Calu3 (cell line): ENCODE data around the gene TBPL2. TPM values are rescaled to one million over a fixed set of nuclear protein-coding genes. Genes with fewer than 3 reads are reported as not detected.

Experiments used
- BruUV-seq: library from RNA; stranded (reverse); fragments of 400-500 nt; replicated peaks from 2 replicates; lab custom pipeline; 2021; lab: Mats Ljungman, UMichigan
- CTCF ChIA-PET: fragments of 300-600 bp; sonication (Branson Sonifier 250); formaldehyde crosslinking; loops from one replicate; lab custom pipeline; 2022; ENCODE audit warnings: antibody characterized with exemption; lab: Charles Lee
- DNase-seq: peaks from one replicate; pipeline ENCODE4 v3.0.0; 2022
- H3K27ac Mint-ChIP-seq: one replicate; pipeline ENCODE4 v1.8.0; 2022; ENCODE audit warnings: mixed read lengths; ENCODE audit not compliant: unreplicated experiment
- H3K27me3 Mint-ChIP-seq: one replicate; pipeline ENCODE4 v1.8.0; 2022; ENCODE audit warnings: mixed read lengths; ENCODE audit not compliant: unreplicated experiment
- H3K36me3 Mint-ChIP-seq: one replicate; pipeline ENCODE4 v1.8.0; 2022; ENCODE audit warnings: mild to moderate bottlenecking, moderate library complexity, mixed read lengths; ENCODE audit not compliant: insufficient read depth, unreplicated experiment
- H3K4me1 Mint-ChIP-seq: one replicate; pipeline ENCODE4 v1.8.0; 2022; ENCODE audit warnings: mild to moderate bottlenecking, low read depth, mixed read lengths; ENCODE audit not compliant: unreplicated experiment
- H3K4me3 Mint-ChIP-seq: one replicate; pipeline ENCODE4 v1.8.0; 2022; ENCODE audit warnings: mild to moderate bottlenecking, low read depth, moderate library complexity, mixed read lengths; ENCODE audit not compliant: unreplicated experiment
- H3K9me3 Mint-ChIP-seq: one replicate; pipeline ENCODE4 v1.8.0; 2022; ENCODE audit warnings: low read depth, mixed read lengths; ENCODE audit not compliant: unreplicated experiment
- intact Hi-C: fragments of 100-400 bp; cut with micrococcal nuclease; formaldehyde crosslinking; loops from one replicate; pipeline ENCODE4 v1.10.0; 2022; ENCODE audit not compliant: unreplicated experiment
- total RNA-seq: library from RNA; stranded (reverse); gene quantifications from 2 replicates; pipeline ENCODE4 v1.2.3, GENCODE V29; 2022
- TF ChIP-seq, protein P1 (sequence below): fragments of 200-600 bp; IDR thresholded peaks from one replicate; pipeline ENCODE4 v1.8.0; 2022; ENCODE audit warnings: antibody characterized with exemption; ENCODE audit not compliant: unreplicated experiment

TBPL2 gene
- total RNA-seq, 1 experiment from 2014 or later: not detected

DNA sequence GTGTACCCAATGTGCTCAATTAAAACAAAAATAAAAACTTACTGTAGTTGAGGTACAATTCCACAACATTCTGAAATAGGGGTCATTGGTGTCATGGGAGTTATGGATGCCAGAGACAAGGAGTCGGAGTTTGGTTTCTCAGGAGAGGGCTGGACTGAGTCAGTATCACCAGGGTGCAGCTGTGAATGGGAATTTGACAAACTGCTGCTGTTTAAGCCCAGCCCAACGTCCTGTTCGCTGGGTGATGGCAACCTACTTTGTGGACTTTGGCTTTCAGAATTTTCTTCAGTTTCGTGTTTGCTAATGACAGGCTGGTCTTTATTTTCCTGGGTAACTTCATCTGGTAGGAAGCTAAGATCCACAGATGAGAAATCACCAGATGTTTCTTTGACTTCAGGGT lies 3.9 kb downstream of the TBPL2 start:
- Mint-ChIP-seq H3K27ac (no peak overlapping the region), H3K4me3 (no peak overlapping the region), H3K27me3 (no peaks in the 10 kb centered on the region), H3K36me3 (no peaks in the 10 kb centered on the region), H3K4me1 (peaks cover 7% of the 10 kb centered on the region), H3K9me3 (no peaks in the 10 kb centered on the region)
- TF ChIP-seq, protein P1, sequence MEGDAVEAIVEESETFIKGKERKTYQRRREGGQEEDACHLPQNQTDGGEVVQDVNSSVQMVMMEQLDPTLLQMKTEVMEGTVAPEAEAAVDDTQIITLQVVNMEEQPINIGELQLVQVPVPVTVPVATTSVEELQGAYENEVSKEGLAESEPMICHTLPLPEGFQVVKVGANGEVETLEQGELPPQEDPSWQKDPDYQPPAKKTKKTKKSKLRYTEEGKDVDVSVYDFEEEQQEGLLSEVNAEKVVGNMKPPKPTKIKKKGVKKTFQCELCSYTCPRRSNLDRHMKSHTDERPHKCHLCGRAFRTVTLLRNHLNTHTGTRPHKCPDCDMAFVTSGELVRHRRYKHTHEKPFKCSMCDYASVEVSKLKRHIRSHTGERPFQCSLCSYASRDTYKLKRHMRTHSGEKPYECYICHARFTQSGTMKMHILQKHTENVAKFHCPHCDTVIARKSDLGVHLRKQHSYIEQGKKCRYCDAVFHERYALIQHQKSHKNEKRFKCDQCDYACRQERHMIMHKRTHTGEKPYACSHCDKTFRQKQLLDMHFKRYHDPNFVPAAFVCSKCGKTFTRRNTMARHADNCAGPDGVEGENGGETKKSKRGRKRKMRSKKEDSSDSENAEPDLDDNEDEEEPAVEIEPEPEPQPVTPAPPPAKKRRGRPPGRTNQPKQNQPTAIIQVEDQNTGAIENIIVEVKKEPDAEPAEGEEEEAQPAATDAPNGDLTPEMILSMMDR: no peak
- intact Hi-C loops: loop anchor here (5.0 to 10.0 kb wide), 3 partner anchors 192 to 266 kb away; no protein-coding TSS in a partner anchor
- no peak for DNase-seq
- CTCF ChIA-PET: no interaction called here
- BruUV-seq: no TSS peak

DNA sequence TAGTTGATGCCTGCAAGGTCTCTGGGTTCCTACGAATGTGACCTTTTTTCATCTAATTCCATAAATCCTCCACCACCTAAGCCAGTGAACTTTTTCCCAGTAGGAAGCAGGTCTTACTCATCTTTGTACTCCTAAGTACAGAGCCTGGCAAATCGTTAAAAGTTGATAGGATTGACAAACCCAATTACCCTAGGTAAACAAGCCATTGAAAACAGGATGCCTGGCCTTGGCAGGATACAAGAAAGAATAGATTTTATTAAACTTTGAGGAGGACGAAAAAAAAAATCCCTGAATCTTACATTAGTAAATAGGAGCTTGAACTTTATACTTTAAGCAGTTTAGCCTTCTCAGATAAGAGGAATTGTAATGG lies 5.6 kb downstream of the TBPL2 start:
- no TSS peak for BruUV-seq
- CTCF ChIA-PET: interaction anchor here (0.6 to 1.6 kb wide), 4 partner anchors 9 to 618 kb away, joined by 3 to 4 read pairs (median 4); no protein-coding TSS in a partner anchor
- H3K27ac Mint-ChIP-seq: no peak overlapping the region
- no peaks in the 10 kb centered on the region for H3K36me3 Mint-ChIP-seq
- H3K4me1 Mint-ChIP-seq: peaks cover 7% of the 10 kb centered on the region
- no peaks in the 10 kb centered on the region for H3K27me3 Mint-ChIP-seq
- DNase-seq: no peak
- H3K9me3 Mint-ChIP-seq: no peaks in the 10 kb centered on the region
- H3K4me3 Mint-ChIP-seq: no peak overlapping the region
- TF ChIP-seq, protein P1: no peak
- intact Hi-C loops: loop anchor here (5.0 to 10.0 kb wide), 3 partner anchors 190 to 268 kb away; no protein-coding TSS in a partner anchor

DNA sequence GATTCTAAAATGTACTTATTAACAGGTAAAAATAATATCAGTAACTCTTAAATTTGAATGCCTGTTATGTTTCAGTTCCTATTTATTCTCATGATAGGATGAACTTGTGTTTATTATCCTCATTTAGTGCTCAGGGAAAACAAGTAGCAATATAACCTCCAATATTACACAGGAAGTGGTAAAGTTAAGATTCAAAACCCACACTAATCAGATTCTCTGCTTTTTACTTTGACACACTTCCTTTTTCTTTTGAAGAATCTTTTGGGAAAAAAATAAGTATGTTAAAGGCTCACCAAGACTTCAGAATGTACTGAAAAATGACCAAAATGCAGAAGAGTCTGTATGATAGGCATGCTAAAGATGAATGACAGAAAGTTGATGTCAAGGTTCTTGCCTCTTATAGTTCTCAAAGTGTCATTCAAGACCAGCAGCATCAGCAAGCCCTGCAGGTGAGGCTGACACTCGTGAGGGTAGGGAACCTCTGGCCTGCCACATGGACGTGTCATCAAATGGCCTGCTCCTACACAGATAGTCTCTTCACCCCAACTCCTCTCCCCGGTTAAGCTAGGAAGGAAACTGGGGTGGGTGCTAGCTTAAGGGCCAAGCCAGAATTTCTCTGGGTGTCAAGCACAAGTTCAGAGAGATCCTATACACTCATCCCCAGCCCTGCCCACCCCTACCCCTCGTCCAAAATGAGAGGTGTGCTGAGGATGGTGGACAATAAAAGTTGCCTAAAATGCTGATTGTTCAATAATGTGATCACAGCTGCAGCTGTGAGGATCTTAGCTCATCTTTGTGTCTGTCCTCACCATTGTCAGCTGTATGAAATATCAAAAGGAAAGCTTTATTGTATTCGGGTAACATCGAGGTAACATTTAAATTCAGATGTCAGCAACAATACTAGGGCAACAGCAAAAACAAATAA lies 6.3 kb downstream of the TBPL2 start:
- Mint-ChIP-seq H3K27ac (no peak overlapping the region), H3K27me3 (no peaks in the 10 kb centered on the region), H3K9me3 (no peaks in the 10 kb centered on the region), H3K36me3 (no peaks in the 10 kb centered on the region), H3K4me1 (peaks cover 7% of the 10 kb centered on the region), H3K4me3 (no peak overlapping the region)
- no TSS peak for BruUV-seq
- CTCF ChIA-PET: interaction anchor here (0.7 to 1.6 kb wide), 2 partner anchors 10 to 619 kb away, joined by 3 to 4 read pairs; no protein-coding TSS in a partner anchor
- DNase-seq: no peak
- TF ChIP-seq, protein P1: no peak
- intact Hi-C loops: loop anchor here (10.0 kb wide), 2 partner anchors 189 to 221 kb away; no protein-coding TSS in a partner anchor

DNA sequence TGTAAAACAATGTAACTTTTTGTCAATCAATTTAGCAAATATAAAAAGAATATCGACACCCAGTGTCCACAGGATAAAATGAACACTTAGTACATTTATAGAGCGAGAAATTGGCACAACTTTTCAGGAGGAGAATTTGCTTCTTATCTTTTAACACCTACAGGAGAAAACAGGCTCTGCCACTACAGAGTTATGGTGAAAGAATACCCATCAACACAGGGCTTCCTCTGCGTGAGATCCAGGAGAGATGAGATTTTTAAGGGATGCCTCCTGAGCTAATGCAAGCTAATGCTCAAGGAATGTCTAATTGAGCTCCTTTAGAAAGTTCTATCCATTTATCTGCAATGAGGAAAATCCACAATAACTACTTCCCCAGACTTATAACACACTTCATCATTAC lies 7.8 kb downstream of the TBPL2 start:
- no peak overlapping the region for H3K4me3 Mint-ChIP-seq
- CTCF ChIA-PET: interaction anchor here (0.6 to 1.0 kb wide), 3 partner anchors 22 to 1105 kb away, joined by 3 to 4 read pairs (median 3); no protein-coding TSS in a partner anchor
- H3K4me1 Mint-ChIP-seq: peaks cover 7% of the 10 kb centered on the region
- no peaks in the 10 kb centered on the region for H3K36me3 Mint-ChIP-seq
- intact Hi-C loops: loop anchor here (10.0 kb wide), 2 partner anchors 188 to 222 kb away; no protein-coding TSS in a partner anchor
- H3K27me3 Mint-ChIP-seq: no peaks in the 10 kb centered on the region
- TF ChIP-seq, protein P1: no peak
- H3K27ac Mint-ChIP-seq: no peak overlapping the region
- BruUV-seq: no TSS peak
- no peaks in the 10 kb centered on the region for H3K9me3 Mint-ChIP-seq
- no peak for DNase-seq
